HepG2 (cell line): Measurements from ENCODE around the gene EVPLL. TPM values are rescaled to one million over a fixed set of nuclear protein-coding genes. Genes with fewer than 3 reads are reported as not detected.
A peak's percentile ranks its signal among the peaks of the same experiment; 100 is the strongest.

Experiments
- ATAC-seq: fragments of 200-7000 bp; cut with Tn5 transposase; 3 replicates; pipeline ENCODE4 v1.9.1; 2020; ENCODE audit warnings: mild to moderate bottlenecking, moderate library complexity
- BruUV-seq: library from RNA; stranded (reverse); fragments of 400-500 nt; replicated peaks from 2 replicates; lab custom pipeline; 2021; lab: Mats Ljungman, UMichigan
- CTCF ChIA-PET: fragments of 300-600 bp; formaldehyde crosslinking; extraction: SDS; loops from one replicate; lab custom pipeline; 2021; ENCODE audit warnings: low total read pairs, inconsistent platforms, low intra/inter-chr PET ratio; lab: Yijun Ruan, JAX
- POLR2A ChIA-PET: fragments of 350-600 bp; sonication (Branson Sonifier 250); formaldehyde crosslinking; loops from one replicate; lab custom pipeline; 2020; ENCODE audit warnings: antibody characterized with exemption, inconsistent platforms; lab: Yijun Ruan, JAX
- DNase-seq: peaks from one replicate; pipeline ENCODE4 v3.0.0-alpha.2; 2015; ENCODE audit warnings: low spot score
- FAIRE-seq: peaks from 3 replicates; lab custom pipeline; 2011; peaks lifted over from hg19 to GRCh38; lab: Jason Lieb, UNC
- H2AFZ ChIP-seq: one replicate; pipeline ENCODE4 v1.6.1; 2011; ENCODE audit warnings: low read length, inconsistent platforms
- H3K27ac ChIP-seq: fragments of 300-600 bp; 3 replicates; pipeline ENCODE4 v1.8.0; 2011; ENCODE audit warnings: mixed run types, mild to moderate bottlenecking, mixed read lengths, low read length, inconsistent platforms; ENCODE audit not compliant: insufficient read depth; ENCODE audit errors: extremely low read length
- H3K27me3 ChIP-seq, 2 experiments: fragments of 200-600 bp in 1 of 2; 2 replicates in 1 of 2; 3 replicates in 1 of 2; pipeline versions ENCODE4 v1.6.0 to v1.8.0; 2011; ENCODE audit warnings: low read length in 2 of 2, mild to moderate bottlenecking in 2 of 2, moderate library complexity in 2 of 2, inconsistent platforms in 1 of 2; ENCODE audit not compliant: insufficient read depth in 2 of 2, control insufficient read depth in 1 of 2
- H3K36me3 ChIP-seq, 2 experiments: fragments of 200-600 bp in 1 of 2; replicated peaks in 1 of 2; 2 replicates in 1 of 2; 3 replicates in 1 of 2; pipeline versions ENCODE4 v1.5.1 to v1.8.0; 2011; ENCODE audit warnings: low read length in 2 of 2, inconsistent platforms in 1 of 2; ENCODE audit not compliant: insufficient read depth in 2 of 2, control insufficient read depth in 1 of 2
- H3K4me1 ChIP-seq: 2 replicates; pipeline ENCODE4 v1.5.1; 2012; ENCODE audit warnings: low read length, inconsistent platforms; ENCODE audit not compliant: insufficient read depth
- H3K4me2 ChIP-seq: 2 replicates; pipeline ENCODE4 v1.6.0; 2011; ENCODE audit warnings: low read depth, low read length, inconsistent platforms
- H3K4me3 ChIP-seq, 3 experiments: fragments of 200-600 bp in 1 of 3; sonication (generic), shearing (Covaris generic) in 1 of 3; replicated peaks in 1 of 3; 2 replicates each; pipeline ENCODE4 v1.5.1; 2011 to 2016; ENCODE audit warnings: low read length in 3 of 3, inconsistent platforms in 2 of 3, low read depth in 2 of 3, mild to moderate bottlenecking in 2 of 3, control low read depth in 1 of 3, mixed read lengths in 1 of 3; ENCODE audit not compliant: insufficient read depth in 1 of 3
- H3K79me2 ChIP-seq: one replicate; pipeline ENCODE4 v1.6.1; 2011; ENCODE audit warnings: low read length, inconsistent platforms; ENCODE audit not compliant: insufficient read depth
- H3K9ac ChIP-seq: 2 replicates; pipeline ENCODE4 v1.6.0; 2011; ENCODE audit warnings: mild to moderate bottlenecking, low read depth, low read length, inconsistent platforms; ENCODE audit not compliant: insufficient read depth
- H3K9me3 ChIP-seq: 2 replicates; pipeline ENCODE4 v1.5.1; 2012; ENCODE audit warnings: mild to moderate bottlenecking, low read length
- H4K20me1 ChIP-seq: 2 replicates; pipeline ENCODE4 v1.6.0; 2011; ENCODE audit warnings: inconsistent platforms, mild to moderate bottlenecking, low read length, moderate library complexity; ENCODE audit not compliant: insufficient read depth
- GABPA ChIP-seq, 2 experiments: IDR thresholded peaks; 2 replicates each; pipeline ENCODE4 v1.6.1; 2011 to 2016; ENCODE audit warnings: low read depth in 2 of 2, low read length in 1 of 2, missing biosample characterization in 1 of 2, missing genetic modification characterization in 1 of 2
- HNRNPL ChIP-seq: fragments of 200-400 bp; formaldehyde crosslinking; IDR thresholded peaks from 2 replicates; pipeline ENCODE4 v1.6.1; 2017; ENCODE audit warnings: mild to moderate bottlenecking, low read depth, low read length
- HOXA7 ChIP-seq: sonication (generic); formaldehyde crosslinking; IDR thresholded peaks from 2 replicates; pipeline ENCODE4 v1.8.1; 2022; ENCODE audit warnings: mild to moderate bottlenecking, missing genetic modification reagents, moderate library complexity
- KLF11 ChIP-seq: IDR thresholded peaks from 2 replicates; pipeline ENCODE4 v1.6.1; 2016; ENCODE audit warnings: missing compliant biosample characterization
- SP5 ChIP-seq: IDR thresholded peaks from 2 replicates; pipeline ENCODE4 v1.6.1; 2016; ENCODE audit warnings: low read depth, borderline replicate concordance
- ZBTB7B ChIP-seq: sonication (generic); formaldehyde crosslinking; IDR thresholded peaks from 2 replicates; pipeline ENCODE4 v1.4.0; 2020; ENCODE audit warnings: missing genetic modification reagents
- ZFP36 ChIP-seq: fragments of 150-350 bp; IDR thresholded peaks from 2 replicates; pipeline ENCODE4 v1.6.1; 2018; ENCODE audit warnings: borderline replicate concordance, low read length, low read depth; ENCODE audit not compliant: partially characterized antibody
- ZNF274 ChIP-seq: sonication (generic); formaldehyde crosslinking; IDR thresholded peaks from 2 replicates; pipeline ENCODE4 v1.5.1; 2020; ENCODE audit warnings: mild to moderate bottlenecking, missing genetic modification reagents
- ZNF350 ChIP-seq: sonication (generic); formaldehyde crosslinking; IDR thresholded peaks from 2 replicates; pipeline ENCODE4 v1.4.0; 2020; ENCODE audit warnings: mild to moderate bottlenecking, low read depth, missing genetic modification reagents, borderline replicate concordance
- ZNF367 ChIP-seq: sonication (generic); formaldehyde crosslinking; IDR thresholded peaks from 2 replicates; pipeline ENCODE4 v1.4.0; 2020; ENCODE audit warnings: missing genetic modification reagents, borderline replicate concordance
- ZNF670 ChIP-seq: sonication (generic); formaldehyde crosslinking; IDR thresholded peaks from 2 replicates; pipeline ENCODE4 v1.8.0; 2022; ENCODE audit warnings: mild to moderate bottlenecking, missing genetic modification reagents, borderline replicate concordance
- WGBS: methylation state at CpG from one replicate; pipeline ENCODE4 v1.1.6; 2017; ENCODE audit warnings: low lambda C conversion rate; 5-methylcytosine and 5-hydroxymethylcytosine counted together
- in situ Hi-C: cut with HindIII; loops from 2 replicates; pipeline ENCODE4 v1.10.0; 2017; ENCODE audit warnings: low pct_unique_long_range_greater_than_20kb; ENCODE audit not compliant: extremely low pct_ligation_motif_present
- intact Hi-C: fragments of 100-400 bp; cut with micrococcal nuclease; formaldehyde crosslinking; loops from one replicate; pipeline ENCODE4 v1.10.0; 2022; ENCODE audit not compliant: unreplicated experiment
- polyA plus RNA-seq, 8 experiments: library from polyadenylated mRNA; depleted of rRNA in 3 of 8; stranded (reverse) in 7 of 8; unstranded in 1 of 8; fragments of >200 nt; fragmentation: Illumina TruSeq in 4 of 8; extraction: Trizol in 4 of 8; gene quantifications; 2 replicates each; pipeline versions ENCODE4 v1.2.1 to v1.2.3, GENCODE V29; 2011 to 2016; ENCODE audit warnings: low read depth in 4 of 8, missing spikeins in 1 of 8, mixed read lengths in 1 of 8; ENCODE audit not compliant: insufficient read depth in 1 of 8
- total RNA-seq, 5 experiments: library from RNA; depleted of rRNA; stranded (reverse); fragments of >200 nt; fragmentation: Illumina TruSeq; extraction: Trizol; gene quantifications; 2 replicates each; pipeline ENCODE4 v1.2.3, GENCODE V29; 2016; ENCODE audit warnings: low read depth in 1 of 5
- TF ChIP-seq, protein P1 (sequence below): IDR thresholded peaks from 2 replicates; pipeline ENCODE4 v1.6.1; 2016; ENCODE audit warnings: missing compliant biosample characterization, missing genetic modification reagents, borderline replicate concordance

The EVPLL gene
- total and polyA plus RNA-seq, 2 of the 13 experiments (the other 11 are each of a cell fraction or from before 2014, with no cell fraction given), result 0.07 TPM; not detected in 1

DNA sequence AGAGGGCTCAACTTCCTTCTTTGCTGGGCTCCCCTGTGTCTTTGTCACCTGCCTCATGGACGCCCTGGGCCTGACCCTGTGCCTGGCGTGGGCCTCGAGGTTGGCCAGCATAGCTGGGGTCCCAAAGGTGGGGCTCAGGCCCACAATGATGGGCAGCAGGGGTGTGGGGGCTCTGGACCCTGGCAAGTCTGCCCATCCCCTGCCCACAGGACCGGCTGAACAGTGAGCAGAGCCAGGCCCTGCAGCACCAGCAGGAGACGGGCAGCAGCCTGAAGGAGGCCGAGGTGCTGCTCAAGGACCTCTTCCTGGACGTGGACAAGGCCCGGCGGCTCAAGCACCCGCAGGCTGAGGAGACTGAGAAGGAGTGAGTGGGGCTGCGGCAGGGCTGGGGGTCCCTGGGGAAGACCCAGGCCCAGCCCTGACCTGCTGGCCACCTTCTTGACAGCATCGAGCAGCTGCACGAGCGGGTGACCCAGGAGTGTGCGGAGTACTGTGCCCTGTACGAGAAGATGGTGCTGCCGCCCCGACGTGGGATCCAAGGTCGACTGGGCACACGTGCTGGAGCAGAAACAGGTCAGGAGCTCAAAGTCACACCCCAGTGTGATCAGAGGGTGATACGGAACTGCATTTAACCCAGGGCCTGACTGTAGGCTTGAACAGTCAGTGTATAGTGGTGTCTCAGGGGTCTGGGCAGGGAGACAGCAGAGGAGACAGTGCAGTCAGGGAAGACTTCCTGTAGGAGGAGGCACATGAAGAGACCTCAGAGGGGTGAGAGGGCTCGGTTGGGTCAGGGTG lies 3.8 kb downstream of the EVPLL start:
- Histone ChIP-seq H3K9me3 (no peaks in the 10 kb centered on the region), H3K79me2 (no peaks in the 10 kb centered on the region), H3K4me3 (no peak overlapping the region), H3K36me3 (no peaks in the 10 kb centered on the region), H3K9ac (no peak overlapping the region), H3K27ac (no peak overlapping the region), H3K4me2 (no peak overlapping the region), H3K4me1 (peaks cover 17% of the 10 kb centered on the region), H2AFZ (no peak overlapping the region), H3K27me3 (peaks cover 0 to 4% of the 10 kb centered on the region in 2 experiments; a peak in 3 of 5 replicates), H4K20me1 (no peaks in the 10 kb centered on the region)
- FAIRE-seq (no peak), ATAC-seq (peak; percentile 17), DNase-seq (no peak)
- no TSS peak for BruUV-seq
- in situ Hi-C loops (no loop called here), intact Hi-C loops (no loop called here)
- TF ChIP-seq ZNF350, result no peak
- TF ChIP-seq HNRNPL, result 0 out of 2 replicates have a peak, but pooled peaks have one; percentile 35
- TF ChIP-seq ZNF670 (CRISPR knock-in tag), result no peak
- TF ChIP-seq, protein P1, sequence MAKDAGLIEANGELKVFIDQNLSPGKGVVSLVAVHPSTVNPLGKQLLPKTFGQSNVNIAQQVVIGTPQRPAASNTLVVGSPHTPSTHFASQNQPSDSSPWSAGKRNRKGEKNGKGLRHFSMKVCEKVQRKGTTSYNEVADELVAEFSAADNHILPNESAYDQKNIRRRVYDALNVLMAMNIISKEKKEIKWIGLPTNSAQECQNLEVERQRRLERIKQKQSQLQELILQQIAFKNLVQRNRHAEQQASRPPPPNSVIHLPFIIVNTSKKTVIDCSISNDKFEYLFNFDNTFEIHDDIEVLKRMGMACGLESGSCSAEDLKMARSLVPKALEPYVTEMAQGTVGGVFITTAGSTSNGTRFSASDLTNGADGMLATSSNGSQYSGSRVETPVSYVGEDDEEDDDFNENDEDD (CRISPR knock-in tag), result no peak
- no peak for TF ChIP-seq KLF11 (CRISPR knock-in tag)
- TF ChIP-seq SP5 (CRISPR knock-in tag), result no peak
- no peak for TF ChIP-seq ZNF274 (CRISPR knock-in tag)
- peak; percentile 55 for TF ChIP-seq ZFP36
- TF ChIP-seq ZNF367 (CRISPR knock-in tag), result no peak
- no peak for TF ChIP-seq ZBTB7B (CRISPR knock-in tag)
- TF ChIP-seq GABPA (IDR thresholded peaks at IDR 0.05; ENCODE audit: low read depth, low read length), result 0 out of 2 replicates have a peak, but pooled peaks have one; percentile 15
- no peak for TF ChIP-seq GABPA (CRISPR knock-in tag; IDR thresholded peaks at IDR 0.05; ENCODE audit: low read depth)
- TF ChIP-seq HOXA7 (CRISPR knock-in tag), result no peak
- POLR2A ChIA-PET, result no interaction called here
- CTCF ChIA-PET, result no interaction called here
- 62% methylated on average over 6 of the region's 23 CpGs for WGBS
